CD14-positive monocyte (primary cell): ENCODE data around the gene ZNF555. TPM values are rescaled to one million over a fixed set of nuclear protein-coding genes. Genes with fewer than 3 reads are reported as not detected.
"Not testable (repeated sequence)": the region's sequence is repeated elsewhere in the genome, so short reads cannot be mapped to it uniquely, and the experiment has no call there.

Experiments used
- DNase-seq, 3 donors: peaks; one replicate each; pipeline ENCODE4 v3.0.0-alpha.2; 2011 to 2022
- H2AFZ ChIP-seq: 2 replicates; pipeline ENCODE4 v1.6.0; 2012; ENCODE audit warnings: mild to moderate bottlenecking, low read depth, low read length, inconsistent platforms; ENCODE audit not compliant: insufficient read depth, poor library complexity, severe bottlenecking
- H3K27ac ChIP-seq, 2 donors: 1 replicate in 1 of 2; 2 replicates in 1 of 2; pipeline ENCODE4 v1.5.1; 2012 to 2013; ENCODE audit warnings: low read length in 2 of 2, control low read depth in 1 of 2, inconsistent platforms in 1 of 2, low read depth in 1 of 2, mild to moderate bottlenecking in 1 of 2
- H3K27me3 ChIP-seq, 2 donors: one replicate each; pipeline versions ENCODE4 v1.6.0 to v1.6.1; 2011 to 2013; ENCODE audit warnings: low read length in 2 of 2; ENCODE audit not compliant: control insufficient read depth in 2 of 2, insufficient read depth in 2 of 2
- H3K36me3 ChIP-seq, 2 donors: replicated peaks in 1 of 2; 1 replicate in 1 of 2; 2 replicates in 1 of 2; pipeline versions ENCODE4 v1.5.1 to v1.6.1; 2012 to 2013; ENCODE audit warnings: low read length in 2 of 2, control low read depth in 1 of 2, inconsistent platforms in 1 of 2, mild to moderate bottlenecking in 1 of 2; ENCODE audit not compliant: insufficient read depth in 2 of 2, control insufficient read depth in 1 of 2
- H3K4me1 ChIP-seq, 2 donors: 1 replicate in 1 of 2; 2 replicates in 1 of 2; pipeline versions ENCODE4 v1.5.1 to v1.6.1; 2012 to 2013; ENCODE audit warnings: low read length in 2 of 2, control low read depth in 1 of 2, inconsistent platforms in 1 of 2, mild to moderate bottlenecking in 1 of 2, moderate library complexity in 1 of 2; ENCODE audit not compliant: insufficient read depth in 2 of 2, control insufficient read depth in 1 of 2
- H3K4me2 ChIP-seq: replicated peaks from 2 replicates; pipeline ENCODE3; 2012; ENCODE audit warnings: low read length, moderate library complexity, mild to moderate bottlenecking; ENCODE audit not compliant: poor library complexity, severe bottlenecking; ENCODE audit errors: extremely low read depth
- H3K4me3 ChIP-seq, 3 experiments: fragments of 200-600 bp in 1 of 3; sonication (generic) in 1 of 3; replicated peaks in 1 of 3; 1 replicate in 2 of 3; 2 replicates in 1 of 3; pipeline ENCODE4 v1.5.1; 2011 to 2013; ENCODE audit warnings: low read length in 3 of 3, mild to moderate bottlenecking in 3 of 3, control low read depth in 2 of 3, low read depth in 2 of 3, inconsistent platforms in 1 of 3, moderate library complexity in 1 of 3
- H3K79me2 ChIP-seq: 2 replicates; pipeline ENCODE4 v1.6.0; 2012; ENCODE audit warnings: mild to moderate bottlenecking, control low read depth, inconsistent platforms, low read length, moderate library complexity; ENCODE audit not compliant: insufficient read depth
- H3K9ac ChIP-seq: 2 replicates; pipeline ENCODE4 v1.6.0; 2017; ENCODE audit warnings: low read length, mild to moderate bottlenecking; ENCODE audit not compliant: insufficient read depth, poor library complexity, severe bottlenecking
- H3K9me3 ChIP-seq, 2 donors: replicated peaks in 1 of 2; 1 replicate in 1 of 2; 2 replicates in 1 of 2; pipeline versions ENCODE4 v1.5.1 to v1.6.1; 2012 to 2013; ENCODE audit warnings: low read length in 2 of 2, control low read depth in 1 of 2; ENCODE audit not compliant: control insufficient read depth in 1 of 2, insufficient read depth in 1 of 2
- H4K20me1 ChIP-seq: 2 replicates; pipeline ENCODE4 v1.6.0; 2012; ENCODE audit warnings: mild to moderate bottlenecking, low read length, control low read depth, moderate library complexity; ENCODE audit not compliant: insufficient read depth
- H3K27ac Mint-ChIP-seq, 7 donors: one replicate each; pipeline ENCODE4 v1.8.0; 2020; ENCODE audit warnings: mild to moderate bottlenecking in 7 of 7, mixed read lengths in 7 of 7, moderate library complexity in 6 of 7, inconsistent platforms in 2 of 7
- H3K27me3 Mint-ChIP-seq, 3 donors: one replicate each; pipeline ENCODE4 v1.8.0; 2021 to 2022; ENCODE audit warnings: low read depth in 3 of 3, mild to moderate bottlenecking in 3 of 3, mixed read lengths in 3 of 3, moderate library complexity in 3 of 3, inconsistent platforms in 1 of 3
- H3K36me3 Mint-ChIP-seq, 2 donors: one replicate each; pipeline ENCODE4 v1.8.0; 2020; ENCODE audit warnings: mixed read lengths in 2 of 2, inconsistent platforms in 1 of 2, mild to moderate bottlenecking in 1 of 2
- H3K4me1 Mint-ChIP-seq: one replicate; pipeline ENCODE4 v1.8.0; 2020; ENCODE audit warnings: mild to moderate bottlenecking, mixed read lengths
- H3K4me3 Mint-ChIP-seq, 2 donors: one replicate each; pipeline ENCODE4 v1.8.0; 2020; ENCODE audit warnings: mild to moderate bottlenecking in 2 of 2, mixed read lengths in 2 of 2, moderate library complexity in 1 of 2
- H3K9me3 Mint-ChIP-seq, 7 donors: one replicate each; pipeline ENCODE4 v1.8.0; 2020 to 2022; ENCODE audit warnings: mixed read lengths in 7 of 7, mild to moderate bottlenecking in 6 of 7, moderate library complexity in 6 of 7, inconsistent platforms in 2 of 7
- WGBS: methylation state at CpG from one replicate; pipeline ENCODE4 v1.1.5; 2013; ENCODE audit warnings: missing lambda C conversion rate; ENCODE audit not compliant: insufficient coverage; 5-methylcytosine and 5-hydroxymethylcytosine counted together
- intact Hi-C, 2 donors: fragments of 100-400 bp; cut with micrococcal nuclease; formaldehyde crosslinking; loops; one replicate each; pipeline versions ENCODE4 v1.15.0 to v1.15.1; 2023
- polyA minus RNA-seq: library from RNA; depleted of rRNA, polyadenylated mRNA; stranded (reverse); fragments of >200 nt; gene quantifications from 2 replicates; pipeline ENCODE4 v1.2.3, GENCODE V29; 2012
- polyA plus RNA-seq, 3 donors: library from polyadenylated mRNA; depleted of rRNA in 1 of 3; unstranded in 2 of 3; stranded (reverse) in 1 of 3; fragments of 300-500 nt in 2 of 3; fragments of >200 nt in 1 of 3; fragmentation: Illumina TruSeq in 2 of 3; gene quantifications; 1 replicate in 2 of 3; 2 replicates in 1 of 3; pipeline ENCODE4 v1.2.3, GENCODE V29; 2012 to 2021
- total RNA-seq, 12 experiments: library from RNA in 1 of 12; stranded (reverse) in 1 of 12; fragments of 120-200 nt in 1 of 12; gene quantifications; one replicate each; pipeline ENCODE4 v1.2.4 and lab custom pipeline; 2013 to 2026; ENCODE audit warnings: mixed read lengths in 6 of 12, inconsistent platforms in 1 of 12
- TF ChIP-seq, protein P1 (sequence below): fragments of 200-600 bp; IDR thresholded peaks from one replicate; pipeline ENCODE4 v1.8.0; 2022; ENCODE audit warnings: antibody characterized with exemption, mild to moderate bottlenecking

ZNF555 gene
- 5.9 TPM for total RNA-seq (2013)
- polyA plus RNA-seq = 1 to 10 TPM; 2.2 to 2.9 (median 2.6) TPM
- 0.96 and 1.8 TPM in 2 replicates for polyA minus RNA-seq
- 1.8 to 20.1 (median 12.5) reads per million in 11 experiments for total RNA-seq (lab: John Stamatoyannopoulos, UW)

DNA sequence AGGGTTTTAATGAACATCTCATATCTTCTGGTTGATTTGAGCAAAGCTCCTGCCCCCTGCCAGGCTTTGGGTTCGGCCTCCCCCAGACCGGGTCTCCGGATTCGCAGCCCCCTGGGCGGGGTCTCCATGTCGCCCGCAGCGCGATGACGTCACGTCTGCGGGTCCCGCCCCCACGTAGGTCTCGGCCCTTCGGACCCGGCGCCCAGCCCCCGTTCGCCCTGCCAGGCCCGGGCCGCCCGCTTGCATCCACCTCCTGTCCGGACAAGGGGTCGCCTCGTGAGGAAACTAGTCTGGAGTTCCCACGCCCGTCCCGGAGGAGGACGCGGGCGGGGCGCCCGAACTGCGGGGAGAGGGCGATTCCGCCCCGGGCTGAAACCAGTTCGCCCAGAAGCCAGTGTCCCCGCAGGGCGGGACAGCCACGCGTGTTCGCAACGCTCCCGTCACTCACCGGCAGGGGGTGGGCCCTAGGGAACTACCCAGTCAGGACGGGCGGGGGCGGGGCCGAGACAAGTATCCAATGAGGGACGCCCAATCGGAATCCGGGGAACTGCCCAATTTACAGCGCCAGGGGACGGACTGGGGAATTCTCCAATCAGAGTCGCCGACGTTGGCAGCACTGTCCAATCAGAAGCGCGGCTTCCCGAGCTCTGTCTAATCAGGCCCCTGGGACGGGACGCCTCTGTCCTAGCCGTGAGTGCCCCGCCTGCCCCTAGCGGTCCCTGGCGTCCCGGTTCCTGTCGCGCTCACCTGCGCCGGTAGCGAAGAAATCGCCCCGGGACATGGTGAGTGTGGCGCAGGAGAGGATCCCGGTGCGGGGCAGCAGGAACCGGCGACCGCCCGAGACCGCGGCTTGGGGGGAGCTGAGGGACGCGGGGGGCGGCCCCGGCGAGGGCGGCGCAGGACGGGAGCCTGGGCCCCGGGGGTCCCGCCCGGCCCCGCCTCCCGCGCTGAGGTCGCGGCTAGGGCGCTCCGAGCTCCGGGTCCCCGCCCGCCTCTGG, at the start of gene ZNF555:
Gene ZNF555, plus strand, starts transcription at position 682 of the 998 bp plus-strand sequence. Its CDS starts 98 bp downstream, at position 780.
- Histone ChIP-seq H3K9me3 (peaks cover 36 to 49% of the 10 kb centered on the region in 2 donors), H3K4me3 (peak within 1 kb of the TSS; percentile 64 to 87 (median 68)), H3K79me2 (peaks cover 34% of the 10 kb centered on the region), H3K9ac (peak within 1 kb of the TSS; percentile 77), H3K4me1 (peaks cover 20 to 23% of the 10 kb centered on the region in 2 donors), H4K20me1 (no peaks in the 10 kb centered on the region), H3K36me3 (peaks cover 0 to 16% of the 10 kb centered on the region in 2 donors), H2AFZ (peak within 1 kb of the TSS; percentile 83), H3K27ac (peak within 1 kb of the TSS; percentile 76 to 87), H3K4me2 (peak within 1 kb of the TSS; percentile 98), H3K27me3 (no peaks in the 10 kb centered on the region)
- TF ChIP-seq, protein P1, sequence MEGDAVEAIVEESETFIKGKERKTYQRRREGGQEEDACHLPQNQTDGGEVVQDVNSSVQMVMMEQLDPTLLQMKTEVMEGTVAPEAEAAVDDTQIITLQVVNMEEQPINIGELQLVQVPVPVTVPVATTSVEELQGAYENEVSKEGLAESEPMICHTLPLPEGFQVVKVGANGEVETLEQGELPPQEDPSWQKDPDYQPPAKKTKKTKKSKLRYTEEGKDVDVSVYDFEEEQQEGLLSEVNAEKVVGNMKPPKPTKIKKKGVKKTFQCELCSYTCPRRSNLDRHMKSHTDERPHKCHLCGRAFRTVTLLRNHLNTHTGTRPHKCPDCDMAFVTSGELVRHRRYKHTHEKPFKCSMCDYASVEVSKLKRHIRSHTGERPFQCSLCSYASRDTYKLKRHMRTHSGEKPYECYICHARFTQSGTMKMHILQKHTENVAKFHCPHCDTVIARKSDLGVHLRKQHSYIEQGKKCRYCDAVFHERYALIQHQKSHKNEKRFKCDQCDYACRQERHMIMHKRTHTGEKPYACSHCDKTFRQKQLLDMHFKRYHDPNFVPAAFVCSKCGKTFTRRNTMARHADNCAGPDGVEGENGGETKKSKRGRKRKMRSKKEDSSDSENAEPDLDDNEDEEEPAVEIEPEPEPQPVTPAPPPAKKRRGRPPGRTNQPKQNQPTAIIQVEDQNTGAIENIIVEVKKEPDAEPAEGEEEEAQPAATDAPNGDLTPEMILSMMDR = peak; percentile 74
- under 1% methylated on average over 105 of the region's 106 CpGs for WGBS
- Mint-ChIP-seq H3K9me3 (peaks cover 16 to 60% (median 45%) of the 10 kb centered on the region in 7 donors), H3K27ac (peak within 1 kb of the TSS; percentile 72 to 93 (median 89)), H3K4me3 (peak within 1 kb of the TSS; percentile 89 to 91), H3K36me3 (peaks cover 9 to 17% of the 10 kb centered on the region in 2 donors), H3K27me3 (peaks cover 0 to 4% (median 3%) of the 10 kb centered on the region in 3 donors), H3K4me1 (peaks cover 22% of the 10 kb centered on the region)
- intact Hi-C loops = loop anchor here in 1 of 2 donors (5.0 kb wide), 2 partner anchors 106 to 196 kb away; no protein-coding TSS in a partner anchor
- peak; percentile 98 to 100 (median 99) for DNase-seq

DNA sequence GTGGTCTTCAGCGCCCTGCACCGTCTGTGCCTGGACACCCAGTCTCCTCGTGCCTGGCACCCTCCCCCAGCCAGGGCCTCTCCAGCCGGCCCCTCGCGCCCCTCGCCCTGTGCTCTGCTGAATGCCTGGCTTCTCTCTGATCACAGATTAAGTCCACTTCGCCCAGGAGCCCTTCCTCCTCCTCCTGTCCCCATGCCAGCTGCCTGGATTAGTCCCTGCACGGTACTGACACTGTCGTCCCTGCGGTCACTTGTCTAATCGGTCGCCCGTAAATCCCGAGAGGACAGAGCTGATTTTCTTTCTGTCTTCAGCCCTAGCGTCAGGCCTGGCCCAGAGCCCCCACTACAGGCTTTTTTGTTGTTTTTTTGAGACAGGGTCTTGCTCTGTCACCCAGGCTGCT, 49.4 kb upstream of the ZNF555 start:
- Histone ChIP-seq H3K36me3 (peaks cover 18 to 44% of the 10 kb centered on the region in 2 donors), H3K9me3 (no peaks in the 10 kb centered on the region), H2AFZ (no peak overlapping the region), H3K4me2 (no peak overlapping the region), H3K27me3 (no peaks in the 10 kb centered on the region), H3K4me3 (no peak overlapping the region), H3K79me2 (peaks cover 17% of the 10 kb centered on the region), H4K20me1 (no peaks in the 10 kb centered on the region), H3K9ac (no peak overlapping the region), H3K27ac (no peak overlapping the region), H3K4me1 (no peaks in the 10 kb centered on the region)
- intact Hi-C loops = no loop called here
- TF ChIP-seq, protein P1 = no peak
- H3K27ac Mint-ChIP-seq = peak overlapping the region in 3 of 7 donors; percentile 15 to 60 (median 27)
- H3K27me3 Mint-ChIP-seq = no peaks in the 10 kb centered on the region
- no peak for DNase-seq
- H3K36me3 Mint-ChIP-seq = peaks cover 23 to 59% of the 10 kb centered on the region in 2 donors
- WGBS = 90% methylated on average over 14 of the region's 16 CpGs
- H3K4me3 Mint-ChIP-seq = no peak overlapping the region
- no peaks in the 10 kb centered on the region for H3K4me1 Mint-ChIP-seq
- H3K9me3 Mint-ChIP-seq = no peaks in the 10 kb centered on the region

DNA sequence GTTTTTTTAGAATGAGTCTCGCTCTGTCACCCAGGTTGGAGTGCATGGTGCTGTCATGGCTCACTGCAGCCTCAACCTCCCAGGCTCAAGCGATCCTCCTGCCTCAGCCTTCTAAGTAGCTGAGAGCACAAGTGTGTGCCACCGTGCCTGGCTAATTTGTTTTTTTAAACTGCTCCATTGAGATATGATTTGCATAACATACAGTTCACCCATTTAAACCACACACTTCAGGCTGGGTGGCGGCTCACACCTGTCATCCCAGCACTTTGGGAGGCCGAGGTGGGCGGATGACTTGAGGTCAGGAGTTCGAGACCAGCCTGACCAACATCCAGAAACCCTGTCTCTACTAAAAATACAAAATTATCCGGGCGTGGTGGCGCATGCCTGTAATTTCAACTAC, 48.6 kb upstream of the ZNF555 start:
- DNase-seq, H3K9me3 Mint-ChIP-seq, H3K4me3 ChIP-seq, H3K9ac ChIP-seq, H3K27ac Mint-ChIP-seq, H3K79me2 ChIP-seq, H4K20me1 ChIP-seq, H3K4me3 Mint-ChIP-seq, H3K27me3 Mint-ChIP-seq, H3K4me2 ChIP-seq, intact Hi-C loops, H3K27me3 ChIP-seq, H3K4me1 Mint-ChIP-seq, H3K4me1 ChIP-seq, H2AFZ ChIP-seq, H3K9me3 ChIP-seq, H3K27ac ChIP-seq: not testable (repeated sequence)
- 98% methylated on average over 9 of the region's 10 CpGs for WGBS
- H3K36me3 ChIP-seq = peaks cover 21 to 48% of the 10 kb centered on the region in 2 donors
- peaks cover 26 to 67% of the 10 kb centered on the region in 2 donors for H3K36me3 Mint-ChIP-seq
